ENCODE measurements around the gene RNF14. TPM values are rescaled to one million over a fixed set of nuclear protein-coding genes. Genes with fewer than 3 reads are reported as not detected.

Gene RNF14
- total RNA-seq, 1 experiment from 2014 or later: 126 TPM

GRCh38 chr5:141944076-141944475 lies 24.8 kb upstream of the RNF14 start:
- DNase-seq (ENCODE audit: low read depth): no peak
- in situ Hi-C loops (cut with HindIII; ENCODE audit: low pct_unique_long_range_greater_than_20kb, low sequenced_read_pairs): no loop called here

- DNase-seq (ENCODE audit: low read depth): no peak
- in situ Hi-C loops (cut with HindIII; ENCODE audit: low pct_unique_long_range_greater_than_20kb, low sequenced_read_pairs): no loop called here
Observed at GRCh38 chr5:141945511-141946051, 23.3 kb upstream of the RNF14 start.

GRCh38 chr5:141947316-141947715 lies 21.6 kb upstream of the RNF14 start:
- no peak for DNase-seq (ENCODE audit: low read depth)
- in situ Hi-C loops (cut with HindIII; ENCODE audit: low pct_unique_long_range_greater_than_20kb, low sequenced_read_pairs): no loop called here

- DNase-seq (ENCODE audit: low read depth): no peak
Observed at GRCh38 chr5:141948812-141949211, 20.1 kb upstream of the RNF14 start.

GRCh38 chr5:141949511-141949910 lies 19.4 kb upstream of the RNF14 start:
- in situ Hi-C loops (cut with HindIII; ENCODE audit: low pct_unique_long_range_greater_than_20kb, low sequenced_read_pairs): no loop called here
- DNase-seq (ENCODE audit: low read depth): no peak

More at GRCh38 chr5:141948812-141949211, 20.1 kb upstream of the RNF14 start:
- in situ Hi-C loops (cut with HindIII; ENCODE audit: low pct_unique_long_range_greater_than_20kb, low sequenced_read_pairs): no loop called here

- in situ Hi-C loops (cut with HindIII; ENCODE audit: low pct_unique_long_range_greater_than_20kb, low sequenced_read_pairs): no loop called here
- no peak for DNase-seq (ENCODE audit: low read depth)
Observed at GRCh38 chr5:141950207-141951005, 18.5 kb upstream of the RNF14 start.

- in situ Hi-C loops (cut with HindIII; ENCODE audit: low pct_unique_long_range_greater_than_20kb, low sequenced_read_pairs): no loop called here
- DNase-seq (ENCODE audit: low read depth): no peak
Observed at GRCh38 chr5:141951332-141951781, 17.5 kb upstream of the RNF14 start.

GRCh38 chr5:141952020-141952419 lies 16.9 kb upstream of the RNF14 start:
- DNase-seq (ENCODE audit: low read depth): no peak
- in situ Hi-C loops (cut with HindIII; ENCODE audit: low pct_unique_long_range_greater_than_20kb, low sequenced_read_pairs): no loop called here

GRCh38 chr5:141954194-141954593 lies 14.7 kb upstream of the RNF14 start:
- in situ Hi-C loops (cut with HindIII; ENCODE audit: low pct_unique_long_range_greater_than_20kb, low sequenced_read_pairs): no loop called here
- no peak for DNase-seq (ENCODE audit: low read depth)

GRCh38 chr5:141957367-141957996 lies 11.4 kb upstream of the RNF14 start:
- DNase-seq (ENCODE audit: low read depth): no peak
- in situ Hi-C loops (cut with HindIII; ENCODE audit: low pct_unique_long_range_greater_than_20kb, low sequenced_read_pairs): no loop called here

GRCh38 chr5:141958113-141958512 lies 10.8 kb upstream of the RNF14 start, which contains the start of gene PCDH12:
Gene PCDH12 (minus strand): TSS chr5:141958202. CDS start chr5:141957851, 351 bp downstream.
- DNase-seq (ENCODE audit: low read depth): no peak
- in situ Hi-C loops (cut with HindIII; ENCODE audit: low pct_unique_long_range_greater_than_20kb, low sequenced_read_pairs): no loop called here

- no peak for DNase-seq (ENCODE audit: low read depth)
- in situ Hi-C loops (cut with HindIII; ENCODE audit: low pct_unique_long_range_greater_than_20kb, low sequenced_read_pairs): no loop called here
Observed at GRCh38 chr5:141958546-141959172, 10.2 kb upstream of the RNF14 start.

GRCh38 chr5:141960018-141960417 lies 8.9 kb upstream of the RNF14 start:
- in situ Hi-C loops (cut with HindIII; ENCODE audit: low pct_unique_long_range_greater_than_20kb, low sequenced_read_pairs): no loop called here
- DNase-seq (ENCODE audit: low read depth): no peak

GRCh38 chr5:141960449-141961323 lies 8.2 kb upstream of the RNF14 start:
- DNase-seq (ENCODE audit: low read depth): peak; percentile 75
- in situ Hi-C loops (cut with HindIII; ENCODE audit: low pct_unique_long_range_greater_than_20kb, low sequenced_read_pairs): no loop called here

- in situ Hi-C loops (cut with HindIII; ENCODE audit: low pct_unique_long_range_greater_than_20kb, low sequenced_read_pairs): no loop called here
- DNase-seq (ENCODE audit: low read depth): no peak
Observed at GRCh38 chr5:141961466-141961865, 7.4 kb upstream of the RNF14 start.

GRCh38 chr5:141963701-141964100 lies 5.2 kb upstream of the RNF14 start:
- DNase-seq (ENCODE audit: low read depth): no peak
- in situ Hi-C loops (cut with HindIII; ENCODE audit: low pct_unique_long_range_greater_than_20kb, low sequenced_read_pairs): no loop called here

GRCh38 chr5:141965071-141965470 lies 3.8 kb upstream of the RNF14 start:
- no peak for DNase-seq (ENCODE audit: low read depth)
- in situ Hi-C loops (cut with HindIII; ENCODE audit: low pct_unique_long_range_greater_than_20kb, low sequenced_read_pairs): no loop called here
